GM21737 (cell line): ENCODE results near the gene AQP2.

ENCODE experiments used
- ATAC-seq: cut with Tn5 transposase; IDR thresholded peaks from one replicate; pipeline ENCODE4 v1.9.1; 2021; ENCODE audit warnings: mild to moderate bottlenecking, moderate library complexity; ENCODE audit not compliant: unreplicated experiment

The AQP2 gene

GRCh38 chr12:49967777-49968250, 17.3 kb downstream of the AQP2 start:
- ATAC-seq = no peak

GRCh38 chr12:49968471-49968870, 17.9 kb downstream of the AQP2 start:
- no peak for ATAC-seq

GRCh38 chr12:49969027-49969426, 18.5 kb downstream of the AQP2 start:
- no peak for ATAC-seq

GRCh38 chr12:49969651-49970429, 19.3 kb downstream of the AQP2 start:
- no peak for ATAC-seq

GRCh38 chr12:49970658-49971057, 20.1 kb downstream of the AQP2 start:
- no peak for ATAC-seq

GRCh38 chr12:49971141-49971540, 20.6 kb downstream of the AQP2 start:
- no peak for ATAC-seq

GRCh38 chr12:49972129-49972528, 21.6 kb downstream of the AQP2 start:
- no peak for ATAC-seq

- no peak for ATAC-seq
These were observed 22.3 kb downstream of the AQP2 start, which contains the start of gene AQP6 for GRCh38 chr12:49972641-49973360. Gene AQP6 (plus strand): TSS chr12:49972947. CDS start chr12:49973174, 227 bp downstream.

- ATAC-seq = no peak
These were observed 22.9 kb downstream of the AQP2 start for GRCh38 chr12:49973361-49973830.

- ATAC-seq = no peak
These were observed 23.7 kb downstream of the AQP2 start for GRCh38 chr12:49974231-49974675.

- no peak for ATAC-seq
These were observed 24.3 kb downstream of the AQP2 start for GRCh38 chr12:49974677-49975317.

GRCh38 chr12:49975318-49975761, 24.8 kb downstream of the AQP2 start:
- ATAC-seq = no peak

GRCh38 chr12:49976557-49976956, 26.0 kb downstream of the AQP2 start:
- ATAC-seq = no peak

- ATAC-seq = no peak
These were observed 27.6 kb downstream of the AQP2 start for GRCh38 chr12:49978125-49978524.

GRCh38 chr12:49979016-49979586, 28.6 kb downstream of the AQP2 start:
- no peak for ATAC-seq

- no peak for ATAC-seq
These were observed 29.3 kb downstream of the AQP2 start for GRCh38 chr12:49979791-49980190.

GRCh38 chr12:49980501-49981349, 30.2 kb downstream of the AQP2 start:
- ATAC-seq = no peak

GRCh38 chr12:49982246-49983087, 31.9 kb downstream of the AQP2 start:
- ATAC-seq = no peak

- ATAC-seq = no peak
These were observed 33.4 kb downstream of the AQP2 start for GRCh38 chr12:49983892-49984291.
